Measurements from ENCODE around the gene MRPS6. TPM values are rescaled to one million over a fixed set of nuclear protein-coding genes. Genes with fewer than 3 reads are reported as not detected.

The MRPS6 gene
- total and polyA plus RNA-seq, 2 of the 4 experiments (the other 2 are of a cell fraction): 7.5 to 35.1 TPM

DNA sequence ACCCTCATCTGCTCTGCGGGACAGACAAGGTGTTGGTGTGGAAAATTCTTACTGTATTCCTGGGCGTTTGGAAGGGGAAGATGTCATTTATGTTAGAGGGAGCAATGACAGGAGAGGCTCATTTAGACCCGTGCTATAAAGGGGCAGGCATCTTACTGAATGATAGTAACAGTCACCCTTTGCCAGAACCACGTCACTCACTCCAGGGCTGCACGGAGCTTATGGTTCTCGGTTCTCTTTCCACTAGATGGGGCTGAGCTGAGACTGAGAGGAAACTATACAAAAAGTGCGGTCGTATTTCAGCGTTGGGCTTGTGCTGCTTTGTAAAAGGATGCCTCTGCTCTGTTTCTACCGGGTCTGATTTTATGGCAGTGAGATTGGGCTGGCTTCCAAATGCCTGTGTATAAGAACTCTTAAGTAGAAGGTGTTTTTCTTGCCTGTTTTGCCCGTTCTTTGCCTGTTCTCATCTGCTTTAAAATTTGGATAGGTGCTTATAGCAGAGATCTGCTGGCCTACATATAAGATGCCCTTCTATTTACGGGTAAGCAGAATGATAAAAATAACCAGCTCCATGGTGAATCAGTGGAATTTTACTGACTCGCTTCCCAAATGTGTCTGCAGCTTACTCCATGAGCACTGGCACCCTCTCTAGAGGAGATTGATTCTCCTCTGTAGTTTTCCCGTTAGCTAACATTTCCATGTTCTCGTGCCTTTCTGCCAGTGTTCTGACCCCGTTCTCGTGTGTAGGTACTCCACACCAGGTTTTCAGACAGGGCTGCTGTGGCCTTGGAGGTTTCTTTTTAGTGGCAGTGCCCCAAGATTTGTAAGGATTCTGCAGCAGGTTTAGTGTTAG is 55.9 kb downstream of the MRPS6 start:
- Histone ChIP-seq H2AK9ac (replicated peaks; ENCODE audit: low read depth, low read length, poor library complexity) (peak overlapping the region; percentile 84), H3K9me3 (ENCODE audit: control insufficient read depth, insufficient read depth, low read length) (no peaks in the 10 kb centered on the region), H3K14ac (replicated peaks; ENCODE audit: low read depth, low read length) (peak overlapping the region; percentile 65), H3K27me3 (ENCODE audit: control insufficient read depth, insufficient read depth, low read length) (no peaks in the 10 kb centered on the region), H2AFZ (replicated peaks; ENCODE audit: low read length, poor library complexity) (peak overlapping the region; percentile 81), H2BK20ac (ENCODE audit: low read depth, low read length) (peak overlapping the region; percentile 45), H3K79me1 (ENCODE audit: low read depth in 1 of 2, low read length in 2 of 2) (peaks cover 29 to 78% of the 10 kb centered on the region in 2 experiments), H3K23ac (ENCODE audit: low read depth, low read length) (peak overlapping the region; percentile 53), H2BK120ac (ENCODE audit: low read depth, low read length) (peak overlapping the region; percentile 81), H4K5ac (ENCODE audit: low read depth, low read length) (peak overlapping the region; percentile 32), H4K91ac (ENCODE audit: insufficient read depth, low read depth, low read length) (peak overlapping the region; percentile 70), H3K4me1 (ENCODE audit: control insufficient read depth, insufficient read depth, low read length) (peaks cover 30% of the 10 kb centered on the region), H3K36me3 (ENCODE audit: control insufficient read depth, insufficient read depth, low read length) (peaks cover 2% of the 10 kb centered on the region; the same call in 1 of the 2 replicates), H2BK5ac (ENCODE audit: low read depth, low read length, poor library complexity, severe bottlenecking) (peak overlapping the region; percentile 96), H2AK5ac (ENCODE audit: low read depth, low read length) (peak overlapping the region; percentile 65; the same call in 1 of the 2 replicates), H3K56ac (ENCODE audit: extremely low read depth, insufficient read depth, low read length) (peak overlapping the region; percentile 61), H3K9me1 (ENCODE audit: insufficient read depth, low read length) (peaks cover 36% of the 10 kb centered on the region), H4K20me1 (ENCODE audit: insufficient read depth, low read length) (no peaks in the 10 kb centered on the region; the same call in 1 of the 2 replicates), H2BK15ac (ENCODE audit: low read depth, low read length) (peak overlapping the region; percentile 16; the same call in 1 of the 3 replicates), H3K27ac (ENCODE audit: insufficient read depth, low read length) (peak overlapping the region; percentile 90), H4K8ac (ENCODE audit: low read depth in 2 of 2, low read length in 2 of 2) (peak overlapping the region; percentile 18 to 83; a peak in 3 of 4 replicates), H3K9ac (ENCODE audit: low read depth, low read length) (peak overlapping the region; percentile 49), H3K4ac (ENCODE audit: low read depth, low read length) (peak overlapping the region; percentile 84), H3K4me2 (ENCODE audit: low read depth, low read length) (peak overlapping the region; percentile 86), H3K18ac (ENCODE audit: low read depth, low read length) (peak overlapping the region; percentile 62), H3K4me3 (ENCODE audit: insufficient read depth, low read depth, low read length) (peak overlapping the region; percentile 20; the same call in 1 of the 2 replicates)
- ChIA-PET POLR2A (ENCODE audit: unreplicated experiment) (no interaction called here), CTCF (interaction anchor here (0.5 to 1.5 kb wide), 7 partner anchors 11 to 222 kb away, joined by 3 to 5 read pairs (median 4); no protein-coding TSS in a partner anchor)
- dilution Hi-C loops (cut with HindIII; ENCODE audit: low sequenced_read_pairs, unreplicated experiment) (no loop called here), in situ Hi-C loops (cut with MboI; ENCODE audit: low sequenced_read_pairs) (no loop called here), intact Hi-C loops (cut with micrococcal nuclease) (loop anchor here (2.0 to 5.0 kb wide), 3 partner anchors 73 to 220 kb away; no protein-coding TSS in a partner anchor)
- TF ChIP-seq, protein P1, sequence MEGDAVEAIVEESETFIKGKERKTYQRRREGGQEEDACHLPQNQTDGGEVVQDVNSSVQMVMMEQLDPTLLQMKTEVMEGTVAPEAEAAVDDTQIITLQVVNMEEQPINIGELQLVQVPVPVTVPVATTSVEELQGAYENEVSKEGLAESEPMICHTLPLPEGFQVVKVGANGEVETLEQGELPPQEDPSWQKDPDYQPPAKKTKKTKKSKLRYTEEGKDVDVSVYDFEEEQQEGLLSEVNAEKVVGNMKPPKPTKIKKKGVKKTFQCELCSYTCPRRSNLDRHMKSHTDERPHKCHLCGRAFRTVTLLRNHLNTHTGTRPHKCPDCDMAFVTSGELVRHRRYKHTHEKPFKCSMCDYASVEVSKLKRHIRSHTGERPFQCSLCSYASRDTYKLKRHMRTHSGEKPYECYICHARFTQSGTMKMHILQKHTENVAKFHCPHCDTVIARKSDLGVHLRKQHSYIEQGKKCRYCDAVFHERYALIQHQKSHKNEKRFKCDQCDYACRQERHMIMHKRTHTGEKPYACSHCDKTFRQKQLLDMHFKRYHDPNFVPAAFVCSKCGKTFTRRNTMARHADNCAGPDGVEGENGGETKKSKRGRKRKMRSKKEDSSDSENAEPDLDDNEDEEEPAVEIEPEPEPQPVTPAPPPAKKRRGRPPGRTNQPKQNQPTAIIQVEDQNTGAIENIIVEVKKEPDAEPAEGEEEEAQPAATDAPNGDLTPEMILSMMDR (conservative IDR thresholded peaks at IDR 0.05; ENCODE audit: low read depth, low read length): peak; percentile 63
- TF ChIP-seq SMC3 (IDR thresholded peaks at IDR 0.05; ENCODE audit: low read depth, low read length) (peak; percentile 44), RAD21 (IDR thresholded peaks at IDR 0.05; ENCODE audit: low read length) (peak; percentile 51)
- TF ChIP-seq, protein P2, sequence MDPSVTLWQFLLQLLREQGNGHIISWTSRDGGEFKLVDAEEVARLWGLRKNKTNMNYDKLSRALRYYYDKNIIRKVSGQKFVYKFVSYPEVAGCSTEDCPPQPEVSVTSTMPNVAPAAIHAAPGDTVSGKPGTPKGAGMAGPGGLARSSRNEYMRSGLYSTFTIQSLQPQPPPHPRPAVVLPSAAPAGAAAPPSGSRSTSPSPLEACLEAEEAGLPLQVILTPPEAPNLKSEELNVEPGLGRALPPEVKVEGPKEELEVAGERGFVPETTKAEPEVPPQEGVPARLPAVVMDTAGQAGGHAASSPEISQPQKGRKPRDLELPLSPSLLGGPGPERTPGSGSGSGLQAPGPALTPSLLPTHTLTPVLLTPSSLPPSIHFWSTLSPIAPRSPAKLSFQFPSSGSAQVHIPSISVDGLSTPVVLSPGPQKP (IDR thresholded peaks at IDR 0.05; ENCODE audit: borderline replicate concordance, low read depth, low read length): no peak
- ATAC-seq (ENCODE audit: low read depth) (peak; percentile 92), DNase-seq (peak; percentile 92)
- 38% methylated on average over 3 of the region's 17 CpGs; no CpG with 5 or more reads in 1 of the 2 experiments for WGBS, 2 experiments (ENCODE audit: extremely low coverage in 2 of 2, insufficient read length in 1 of 2)
- BruUV-seq (replicated peaks): no TSS peak
